WTC11 (cell line): Measurements from ENCODE around the gene ZFAND3. TPM values are rescaled to one million over a fixed set of nuclear protein-coding genes. Genes with fewer than 3 reads are reported as not detected.

Source experiments
- ATAC-seq: fragments of 200-7000 bp; cut with Tn5 transposase; 2 replicates; pipeline ENCODE4 v1.10.0; 2021; ENCODE audit warnings: mild to moderate bottlenecking, moderate library complexity
- CTCF ChIA-PET: fragments of 300-600 bp; sonication (Branson Sonifier 250); formaldehyde crosslinking; loops from one replicate; lab custom pipeline; 2021; ENCODE audit warnings: antibody characterized with exemption; lab: Charles Lee
- POLR2A ChIA-PET: fragments of 350-600 bp; sonication (Branson Sonifier 250); formaldehyde crosslinking; loops from one replicate; lab custom pipeline; 2021; ENCODE audit warnings: antibody characterized with exemption; lab: Charles Lee
- DNase-seq: peaks from one replicate; pipeline ENCODE4 v3.0.0; 2021; ENCODE audit warnings: low spot score
- H3K27ac Mint-ChIP-seq: 2 replicates; pipeline ENCODE4 v1.8.0; 2021; ENCODE audit warnings: mixed read lengths
- H3K27me3 Mint-ChIP-seq: 2 replicates; pipeline ENCODE4 v1.8.0; 2021; ENCODE audit warnings: low read depth, mild to moderate bottlenecking, moderate library complexity, mixed read lengths
- H3K36me3 Mint-ChIP-seq: 2 replicates; pipeline ENCODE4 v1.8.0; 2021; ENCODE audit warnings: mixed read lengths
- H3K4me1 Mint-ChIP-seq: 2 replicates; pipeline ENCODE4 v1.8.0; 2022; ENCODE audit warnings: mixed read lengths
- H3K4me3 Mint-ChIP-seq: 2 replicates; pipeline ENCODE4 v1.8.0; 2021; ENCODE audit warnings: mild to moderate bottlenecking, moderate library complexity, mixed read lengths
- H3K9me3 Mint-ChIP-seq: 2 replicates; pipeline ENCODE4 v1.8.0; 2021; ENCODE audit warnings: mixed read lengths
- AFF4 ChIP-seq: sonication (generic); formaldehyde crosslinking; IDR thresholded peaks from 2 replicates; pipeline ENCODE4 v1.8.1; 2023; ENCODE audit warnings: mild to moderate bottlenecking, missing genetic modification reagents, borderline replicate concordance
- ATF2 ChIP-seq: sonication (generic); formaldehyde crosslinking; IDR thresholded peaks from 2 replicates; pipeline ENCODE4 v1.8.1; 2022; ENCODE audit warnings: low read depth, missing genetic modification reagents, borderline replicate concordance
- E2F1 ChIP-seq: sonication (generic); formaldehyde crosslinking; IDR thresholded peaks from 2 replicates; pipeline ENCODE4 v1.8.0; 2022; ENCODE audit warnings: mild to moderate bottlenecking, missing genetic modification reagents
- ELF4 ChIP-seq: sonication (generic); formaldehyde crosslinking; IDR thresholded peaks from 2 replicates; pipeline ENCODE4 v1.8.1; 2022; ENCODE audit warnings: low read depth, mild to moderate bottlenecking, moderate library complexity, missing genetic modification reagents
- ETV6 ChIP-seq: sonication (generic); formaldehyde crosslinking; IDR thresholded peaks from 2 replicates; pipeline ENCODE4 v1.8.1; 2022; ENCODE audit warnings: mild to moderate bottlenecking, missing genetic modification reagents
- FOXK1 ChIP-seq: sonication (generic); formaldehyde crosslinking; IDR thresholded peaks from 2 replicates; pipeline ENCODE4 v1.8.0; 2022; ENCODE audit warnings: mild to moderate bottlenecking, moderate library complexity, missing genetic modification reagents
- FOXP1 ChIP-seq: sonication (generic); formaldehyde crosslinking; IDR thresholded peaks from 2 replicates; pipeline ENCODE4 v1.8.0; 2022; ENCODE audit warnings: missing genetic modification reagents, mild to moderate bottlenecking, moderate library complexity, borderline replicate concordance
- IRF1 ChIP-seq: sonication (generic); formaldehyde crosslinking; IDR thresholded peaks from 2 replicates; pipeline ENCODE4 v1.8.0; 2023; ENCODE audit warnings: missing genetic modification reagents
- NFYB ChIP-seq: sonication (generic); formaldehyde crosslinking; conservative IDR thresholded peaks from 2 replicates; pipeline ENCODE4 v1.8.0; 2022; ENCODE audit warnings: low read depth, missing genetic modification reagents
- NR1H2 ChIP-seq: sonication (generic); formaldehyde crosslinking; IDR thresholded peaks from 2 replicates; pipeline ENCODE4 v1.9.0; 2021; ENCODE audit warnings: mild to moderate bottlenecking, moderate library complexity, missing genetic modification reagents
- RORB ChIP-seq: fragments of 250-450 bp; sonication (Bioruptor Pico); IDR thresholded peaks from 2 replicates; pipeline ENCODE4 v1.9.0; 2021; ENCODE audit warnings: mild to moderate bottlenecking
- SMAD3 ChIP-seq: sonication (generic); formaldehyde crosslinking; IDR thresholded peaks from 2 replicates; pipeline ENCODE4 v1.8.0; 2022; ENCODE audit warnings: missing genetic modification reagents, mild to moderate bottlenecking, borderline replicate concordance
- SOX15 ChIP-seq: fragments of 250-450 bp; sonication (Bioruptor Pico); IDR thresholded peaks from 2 replicates; pipeline ENCODE4 v1.9.0; 2021; ENCODE audit warnings: mild to moderate bottlenecking
- TCF7 ChIP-seq: sonication (generic); formaldehyde crosslinking; IDR thresholded peaks from 2 replicates; pipeline ENCODE4 v1.8.0; 2022; ENCODE audit warnings: mild to moderate bottlenecking, low read depth, missing genetic modification reagents, moderate library complexity
- TP53 ChIP-seq: sonication (generic); formaldehyde crosslinking; IDR thresholded peaks from 2 replicates; pipeline ENCODE4 v1.8.1; 2023; ENCODE audit warnings: mild to moderate bottlenecking, missing genetic modification reagents
- ZNF263 ChIP-seq: sonication (generic); formaldehyde crosslinking; IDR thresholded peaks from 2 replicates; pipeline ENCODE4 v1.8.1; 2022; ENCODE audit warnings: low read depth, mild to moderate bottlenecking, moderate library complexity, missing genetic modification reagents
- ZNF423 ChIP-seq: fragments of 250-450 bp; sonication (Bioruptor Pico); IDR thresholded peaks from 2 replicates; pipeline ENCODE4 v2.1.2; 2022; ENCODE audit warnings: mild to moderate bottlenecking, moderate library complexity
- ZNF532 ChIP-seq: fragments of 250-450 bp; sonication (Bioruptor Pico); IDR thresholded peaks from 2 replicates; pipeline ENCODE4 v1.9.0; 2021; ENCODE audit warnings: mild to moderate bottlenecking, borderline replicate concordance
- total RNA-seq: library from RNA; stranded (reverse); gene quantifications from 3 replicates; pipeline ENCODE4 v1.2.3, GENCODE V29; 2021

ZFAND3 gene
- total RNA-seq, 1 experiment from 2014 or later = 50.3 TPM

- no peak for DNase-seq
- H3K9me3 Mint-ChIP-seq = no peaks in the 10 kb centered on the region
- TF ChIP-seq NFYB (no peak), FOXP1 (no peak), E2F1 (CRISPR knock-in tag) (no peak), IRF1 (no peak), AFF4 (CRISPR knock-in tag) (no peak), ZNF263 (CRISPR knock-in tag) (no peak)
- TF ChIP-seq, all 79 proteins: peak for 0
- ChIA-PET CTCF (no interaction called here), POLR2A (interaction anchor here (0.6 kb wide), 1 partner anchor 107 kb away, joined by 3 read pairs; no protein-coding TSS in a partner anchor)
- peaks cover 13% of the 10 kb centered on the region for H3K4me1 Mint-ChIP-seq
- H3K36me3 Mint-ChIP-seq = no peaks in the 10 kb centered on the region
- no peaks in the 10 kb centered on the region for H3K27me3 Mint-ChIP-seq
- no peak for ATAC-seq
- H3K4me3 Mint-ChIP-seq = no peak overlapping the region
- H3K27ac Mint-ChIP-seq = no peak overlapping the region
Measured at GRCh38 chr6:37940074-37940847, 120.7 kb downstream of the ZFAND3 start.

GRCh38 chr6:37941871-37942270 lies 122.3 kb downstream of the ZFAND3 start:
- CTCF ChIA-PET = interaction anchor here (0.6 kb wide), 1 partner anchor 175 kb away, joined by 5 read pairs; no protein-coding TSS in a partner anchor
- DNase-seq (no peak), ATAC-seq (no peak)
- Mint-ChIP-seq H3K27me3 (no peaks in the 10 kb centered on the region), H3K36me3 (no peaks in the 10 kb centered on the region), H3K27ac (no peak overlapping the region), H3K4me3 (no peak overlapping the region), H3K9me3 (no peaks in the 10 kb centered on the region), H3K4me1 (peaks cover 12% of the 10 kb centered on the region)
- POLR2A ChIA-PET = no interaction called here
- no peak for TF ChIP-seq SOX15 (CRISPR knock-in tag)
- no peak for TF ChIP-seq ETV6 (CRISPR knock-in tag)

- Mint-ChIP-seq H3K4me3 (no peak overlapping the region), H3K9me3 (no peaks in the 10 kb centered on the region), H3K27ac (no peak overlapping the region), H3K27me3 (no peaks in the 10 kb centered on the region), H3K36me3 (no peaks in the 10 kb centered on the region; the same call in 1 of the 2 replicates), H3K4me1 (peaks cover 10% of the 10 kb centered on the region)
- no peak for DNase-seq
- no peak for ATAC-seq
- ChIA-PET CTCF (interaction anchor here (0.7 kb wide), 1 partner anchor 238 kb away, joined by 3 read pairs; no protein-coding TSS in a partner anchor), POLR2A (no interaction called here)
- no peak for TF ChIP-seq NR1H2 (CRISPR knock-in tag)
- TF ChIP-seq FOXK1 (CRISPR knock-in tag) = no peak
- no peak for TF ChIP-seq SMAD3 (CRISPR knock-in tag)
- no peak for TF ChIP-seq ELF4 (CRISPR knock-in tag)
- TF ChIP-seq ATF2 (CRISPR knock-in tag) = no peak
- no peak for TF ChIP-seq RORB (CRISPR knock-in tag)
- no peak for TF ChIP-seq TCF7
- TF ChIP-seq TP53 = no peak
- TF ChIP-seq ZNF532 = no peak
- no peak for TF ChIP-seq ZNF423 (CRISPR knock-in tag)
Measured at GRCh38 chr6:37942606-37943376, 123.3 kb downstream of the ZFAND3 start.
